Effector CD4-positive, alpha-beta T cell (primary cell): Measurements from ENCODE around the gene TMEM107.

Source experiments
- DNase-seq: peaks from one replicate; pipeline ENCODE4 v3.0.0-alpha.2; 2020

The TMEM107 gene

GRCh38 chr17:8137645-8138373 lies 38.4 kb downstream of the TMEM107 start:
- DNase-seq: no peak

GRCh38 chr17:8133941-8134340 lies 42.2 kb downstream of the TMEM107 start:
- DNase-seq: no peak

GRCh38 chr17:8133399-8133798 lies 42.8 kb downstream of the TMEM107 start:
- no peak for DNase-seq

- no peak for DNase-seq
Observed at GRCh38 chr17:8131844-8132441, 44.2 kb downstream of the TMEM107 start.

GRCh38 chr17:8128125-8128784 lies 47.9 kb downstream of the TMEM107 start:
- no peak for DNase-seq

GRCh38 chr17:8126491-8127066 lies 49.6 kb downstream of the TMEM107 start:
- peak; percentile 20 for DNase-seq

GRCh38 chr17:8125947-8126490 lies 50.2 kb downstream of the TMEM107 start:
- no peak for DNase-seq

- peak; percentile 80 for DNase-seq
Observed at GRCh38 chr17:8125154-8125946, 50.8 kb downstream of the TMEM107 start.

- DNase-seq: no peak
Observed at GRCh38 chr17:8124350-8125153, 51.6 kb downstream of the TMEM107 start.

GRCh38 chr17:8123695-8124349 lies 52.4 kb downstream of the TMEM107 start, which contains the start of gene HES7:
HES7 (minus strand) TSS chr17:8124106; CDS start chr17:8124084, 22 bp downstream.
- no peak for DNase-seq

- peak; percentile 24 for DNase-seq
Observed at GRCh38 chr17:8122924-8123694, 53.1 kb downstream of the TMEM107 start.
